ENCODE results near the gene LPO.

Gene LPO

GRCh38 chr17:58279736-58280479, 41.5 kb downstream of the LPO start:
- no peak for TF ChIP-seq CTCF (IDR thresholded peaks at IDR 0.05; ENCODE audit: control extremely low read depth, extremely low read depth, low read depth, missing control alignments)
- peak; percentile 18 for DNase-seq (ENCODE audit: extremely low spot score)
- ChIA-PET CTCF (interaction anchor here (1.0 to 2.3 kb wide), 5 partner anchors 14 to 42 kb away, joined by 3 to 6 read pairs (median 3); partner anchors contain the start of gene LPO), POLR2A (no interaction called here)

- CTCF ChIA-PET: interaction anchor here (1.0 to 2.3 kb wide), 6 partner anchors 14 to 42 kb away, joined by 3 to 6 read pairs (median 3); partner anchors contain the start of gene LPO
Observed at GRCh38 chr17:58280480-58281217, 42.3 kb downstream of the LPO start, which contains the start of gene MPO. MPO (minus strand) TSS chr17:58280935; CDS start chr17:58280758, 177 bp downstream.

GRCh38 chr17:58281511-58282011, 43.2 kb downstream of the LPO start:
- peak; percentile 8 for DNase-seq (ENCODE audit: extremely low spot score)
- POLR2A ChIA-PET: no interaction called here
- CTCF ChIA-PET: interaction anchor here (1.0 kb wide), 1 partner anchor 22 kb away, joined by 3 read pairs; no protein-coding TSS in a partner anchor
- no peak for TF ChIP-seq CTCF (IDR thresholded peaks at IDR 0.05; ENCODE audit: control extremely low read depth, extremely low read depth, low read depth, missing control alignments)

More at GRCh38 chr17:58280480-58281217, 42.3 kb downstream of the LPO start, which contains the start of gene MPO:
- TF ChIP-seq CTCF (IDR thresholded peaks at IDR 0.05; ENCODE audit: control extremely low read depth, extremely low read depth, low read depth, missing control alignments): no peak
- POLR2A ChIA-PET: no interaction called here
- peak; percentile 15 for DNase-seq (ENCODE audit: extremely low spot score)

- CTCF ChIA-PET: no interaction called here
- no peak for TF ChIP-seq CTCF (IDR thresholded peaks at IDR 0.05; ENCODE audit: control extremely low read depth, extremely low read depth, low read depth, missing control alignments)
- POLR2A ChIA-PET: no interaction called here
- no peak for DNase-seq (ENCODE audit: extremely low spot score)
Observed at GRCh38 chr17:58282442-58282841, 44.1 kb downstream of the LPO start.

GRCh38 chr17:58283674-58284612, 45.6 kb downstream of the LPO start:
- TF ChIP-seq CTCF (IDR thresholded peaks at IDR 0.05; ENCODE audit: control extremely low read depth, extremely low read depth, low read depth, missing control alignments): no peak
- CTCF ChIA-PET: interaction anchor here (1.0 to 3.2 kb wide), 6 partner anchors 8 to 34 kb away, joined by 3 to 9 read pairs (median 5); no protein-coding TSS in a partner anchor
- POLR2A ChIA-PET: no interaction called here
- DNase-seq (ENCODE audit: extremely low spot score): no peak
